GM21381 (cell line): ENCODE measurements around the gene COL11A2.
"Not testable (repeated sequence)": the region's sequence is repeated elsewhere in the genome, so short reads cannot be mapped to it uniquely, and the experiment has no call there.

ENCODE experiments used
- ATAC-seq: cut with Tn5 transposase; IDR thresholded peaks from one replicate; pipeline ENCODE4 v1.9.1; 2021; ENCODE audit warnings: mild to moderate bottlenecking, moderate library complexity; ENCODE audit not compliant: unreplicated experiment

The COL11A2 gene

GRCh38 chr6:33192105-33192646 lies at the start of gene COL11A2:
Gene COL11A2, minus strand, starts transcription at chr6:33192467. Its CDS starts 227 bp downstream, at chr6:33192240.
- no peak for ATAC-seq

- ATAC-seq, result no peak
Measured at GRCh38 chr6:33241968-33242367, 49.7 kb upstream of the COL11A2 start.

- ATAC-seq, result no peak
Measured at GRCh38 chr6:33237741-33238140, 45.5 kb upstream of the COL11A2 start.

GRCh38 chr6:33236852-33237251 lies 44.6 kb upstream of the COL11A2 start:
- ATAC-seq, result no peak

GRCh38 chr6:33236328-33236727 lies 44.1 kb upstream of the COL11A2 start:
- no peak for ATAC-seq

GRCh38 chr6:33235221-33235634 lies 43.0 kb upstream of the COL11A2 start:
- no peak for ATAC-seq

- ATAC-seq, result not testable (repeated sequence)
Measured at GRCh38 chr6:33226503-33227120, 34.3 kb upstream of the COL11A2 start.

- no peak for ATAC-seq
Measured at GRCh38 chr6:33217681-33218080, 25.4 kb upstream of the COL11A2 start.

GRCh38 chr6:33217246-33217645 lies 25.0 kb upstream of the COL11A2 start:
- ATAC-seq, result no peak

GRCh38 chr6:33216117-33216649 lies 23.9 kb upstream of the COL11A2 start:
- ATAC-seq, result no peak

- no peak for ATAC-seq
Measured at GRCh38 chr6:33215271-33216116, 23.2 kb upstream of the COL11A2 start.

GRCh38 chr6:33213989-33214335 lies 21.7 kb upstream of the COL11A2 start:
- no peak for ATAC-seq

GRCh38 chr6:33213166-33213988 lies 21.1 kb upstream of the COL11A2 start:
- no peak for ATAC-seq

- no peak for ATAC-seq
Measured at GRCh38 chr6:33212857-33213165, 20.5 kb upstream of the COL11A2 start.

- ATAC-seq, result no peak
Measured at GRCh38 chr6:33211666-33212422, 19.6 kb upstream of the COL11A2 start.

- ATAC-seq, result no peak
Measured at GRCh38 chr6:33211136-33211535, 18.9 kb upstream of the COL11A2 start.

GRCh38 chr6:33209856-33210255 lies 17.6 kb upstream of the COL11A2 start:
- ATAC-seq, result no peak

- no peak for ATAC-seq
Measured at GRCh38 chr6:33208091-33208967, 16.1 kb upstream of the COL11A2 start, which contains the start of gene RING1. Gene RING1, plus strand, starts transcription at chr6:33208500. Its CDS starts 323 bp downstream, at chr6:33208823.

- no peak for ATAC-seq
Measured at GRCh38 chr6:33207552-33208090, 15.4 kb upstream of the COL11A2 start.
